ENCODE data around the gene POLN.
"Not testable (repeated sequence)": the region's sequence is repeated elsewhere in the genome, so short reads cannot be mapped to it uniquely, and the experiment has no call there.

Gene POLN

GRCh38 chr4:2165391-2165790, 76.5 kb downstream of the POLN start:
- Histone ChIP-seq H3K27ac (ENCODE audit: insufficient read depth, low read length, poor library complexity, severe bottlenecking) (no peak overlapping the region), H3K9me3 (ENCODE audit: control insufficient read depth, low read length) (no peaks in the 10 kb centered on the region), H3K27me3 (replicated peaks; ENCODE audit: control insufficient read depth, insufficient read depth, low read length, poor library complexity, severe bottlenecking) (no peaks in the 10 kb centered on the region), H3K36me3 (ENCODE audit: control insufficient read depth, insufficient read depth, low read length) (no peaks in the 10 kb centered on the region), H3K4me1 (ENCODE audit: control insufficient read depth, insufficient read depth, low read length, poor library complexity, severe bottlenecking) (no peaks in the 10 kb centered on the region), H3K4me3 (ENCODE audit: insufficient read depth, low read depth, low read length, poor library complexity, severe bottlenecking) (no peak overlapping the region)
- DNase-seq: no peak

- no peak for DNase-seq
- Histone ChIP-seq H3K4me1 (ENCODE audit: control insufficient read depth, insufficient read depth, low read length, poor library complexity, severe bottlenecking) (no peaks in the 10 kb centered on the region), H3K9me3 (ENCODE audit: control insufficient read depth, low read length) (no peaks in the 10 kb centered on the region)
Observed at GRCh38 chr4:2163311-2163821, 78.6 kb downstream of the POLN start.

GRCh38 chr4:2161092-2161703, 80.7 kb downstream of the POLN start:
- not testable (repeated sequence) for H3K27me3 ChIP-seq (replicated peaks; ENCODE audit: control insufficient read depth, insufficient read depth, low read length, poor library complexity, severe bottlenecking); H3K4me3 ChIP-seq (ENCODE audit: insufficient read depth, low read depth, low read length, poor library complexity, severe bottlenecking); H3K27ac ChIP-seq (ENCODE audit: insufficient read depth, low read length, poor library complexity, severe bottlenecking); H3K36me3 ChIP-seq (ENCODE audit: control insufficient read depth, insufficient read depth, low read length); DNase-seq; H3K9me3 ChIP-seq (ENCODE audit: control insufficient read depth, low read length); H3K4me1 ChIP-seq (ENCODE audit: control insufficient read depth, insufficient read depth, low read length, poor library complexity, severe bottlenecking)

More at GRCh38 chr4:2163311-2163821, 78.6 kb downstream of the POLN start:
- no peak overlapping the region for H3K27ac ChIP-seq (ENCODE audit: insufficient read depth, low read length, poor library complexity, severe bottlenecking)
- H3K4me3 ChIP-seq (ENCODE audit: insufficient read depth, low read depth, low read length, poor library complexity, severe bottlenecking): no peak overlapping the region
- no peaks in the 10 kb centered on the region for H3K27me3 ChIP-seq (replicated peaks; ENCODE audit: control insufficient read depth, insufficient read depth, low read length, poor library complexity, severe bottlenecking)
- H3K36me3 ChIP-seq (ENCODE audit: control insufficient read depth, insufficient read depth, low read length): no peaks in the 10 kb centered on the region

- Histone ChIP-seq H3K9me3 (ENCODE audit: control insufficient read depth, low read length) (no peaks in the 10 kb centered on the region), H3K36me3 (ENCODE audit: control insufficient read depth, insufficient read depth, low read length) (no peaks in the 10 kb centered on the region), H3K27me3 (replicated peaks; ENCODE audit: control insufficient read depth, insufficient read depth, low read length, poor library complexity, severe bottlenecking) (no peaks in the 10 kb centered on the region), H3K27ac (ENCODE audit: insufficient read depth, low read length, poor library complexity, severe bottlenecking) (no peak overlapping the region), H3K4me1 (ENCODE audit: control insufficient read depth, insufficient read depth, low read length, poor library complexity, severe bottlenecking) (no peaks in the 10 kb centered on the region), H3K4me3 (ENCODE audit: insufficient read depth, low read depth, low read length, poor library complexity, severe bottlenecking) (no peak overlapping the region)
- DNase-seq: no peak
Observed at GRCh38 chr4:2159931-2160330, 82.0 kb downstream of the POLN start.

GRCh38 chr4:2155246-2155645, 86.7 kb downstream of the POLN start:
- H3K4me3 ChIP-seq (ENCODE audit: insufficient read depth, low read depth, low read length, poor library complexity, severe bottlenecking): no peak overlapping the region
- no peaks in the 10 kb centered on the region for H3K27me3 ChIP-seq (replicated peaks; ENCODE audit: control insufficient read depth, insufficient read depth, low read length, poor library complexity, severe bottlenecking)
- no peaks in the 10 kb centered on the region for H3K36me3 ChIP-seq (ENCODE audit: control insufficient read depth, insufficient read depth, low read length)
- H3K27ac ChIP-seq (ENCODE audit: insufficient read depth, low read length, poor library complexity, severe bottlenecking): no peak overlapping the region
- H3K9me3 ChIP-seq (ENCODE audit: control insufficient read depth, low read length): no peaks in the 10 kb centered on the region
- no peak for DNase-seq
- H3K4me1 ChIP-seq (ENCODE audit: control insufficient read depth, insufficient read depth, low read length, poor library complexity, severe bottlenecking): no peaks in the 10 kb centered on the region

GRCh38 chr4:2154215-2154740, 87.6 kb downstream of the POLN start:
- H3K4me1 ChIP-seq (ENCODE audit: control insufficient read depth, insufficient read depth, low read length, poor library complexity, severe bottlenecking): no peaks in the 10 kb centered on the region
- H3K27me3 ChIP-seq (replicated peaks; ENCODE audit: control insufficient read depth, insufficient read depth, low read length, poor library complexity, severe bottlenecking): no peaks in the 10 kb centered on the region
- DNase-seq: no peak
- no peak overlapping the region for H3K4me3 ChIP-seq (ENCODE audit: insufficient read depth, low read depth, low read length, poor library complexity, severe bottlenecking)
- no peaks in the 10 kb centered on the region for H3K36me3 ChIP-seq (ENCODE audit: control insufficient read depth, insufficient read depth, low read length)
- no peak overlapping the region for H3K27ac ChIP-seq (ENCODE audit: insufficient read depth, low read length, poor library complexity, severe bottlenecking)
- H3K9me3 ChIP-seq (ENCODE audit: control insufficient read depth, low read length): no peaks in the 10 kb centered on the region

- Histone ChIP-seq H3K4me3 (ENCODE audit: insufficient read depth, low read depth, low read length, poor library complexity, severe bottlenecking) (no peak overlapping the region), H3K27ac (ENCODE audit: insufficient read depth, low read length, poor library complexity, severe bottlenecking) (no peak overlapping the region), H3K27me3 (replicated peaks; ENCODE audit: control insufficient read depth, insufficient read depth, low read length, poor library complexity, severe bottlenecking) (no peaks in the 10 kb centered on the region), H3K9me3 (ENCODE audit: control insufficient read depth, low read length) (no peaks in the 10 kb centered on the region), H3K36me3 (ENCODE audit: control insufficient read depth, insufficient read depth, low read length) (no peaks in the 10 kb centered on the region), H3K4me1 (ENCODE audit: control insufficient read depth, insufficient read depth, low read length, poor library complexity, severe bottlenecking) (no peaks in the 10 kb centered on the region)
- DNase-seq: no peak
Observed at GRCh38 chr4:2151544-2151943, 90.4 kb downstream of the POLN start.

GRCh38 chr4:2150076-2150475, 91.8 kb downstream of the POLN start:
- Histone ChIP-seq H3K27ac (ENCODE audit: insufficient read depth, low read length, poor library complexity, severe bottlenecking) (no peak overlapping the region), H3K4me1 (ENCODE audit: control insufficient read depth, insufficient read depth, low read length, poor library complexity, severe bottlenecking) (no peaks in the 10 kb centered on the region), H3K27me3 (replicated peaks; ENCODE audit: control insufficient read depth, insufficient read depth, low read length, poor library complexity, severe bottlenecking) (no peaks in the 10 kb centered on the region), H3K9me3 (ENCODE audit: control insufficient read depth, low read length) (no peaks in the 10 kb centered on the region), H3K4me3 (ENCODE audit: insufficient read depth, low read depth, low read length, poor library complexity, severe bottlenecking) (no peak overlapping the region), H3K36me3 (ENCODE audit: control insufficient read depth, insufficient read depth, low read length) (no peaks in the 10 kb centered on the region)
- no peak for DNase-seq

- Histone ChIP-seq H3K4me3 (ENCODE audit: insufficient read depth, low read depth, low read length, poor library complexity, severe bottlenecking) (no peak overlapping the region), H3K4me1 (ENCODE audit: control insufficient read depth, insufficient read depth, low read length, poor library complexity, severe bottlenecking) (no peaks in the 10 kb centered on the region), H3K27ac (ENCODE audit: insufficient read depth, low read length, poor library complexity, severe bottlenecking) (no peak overlapping the region), H3K9me3 (ENCODE audit: control insufficient read depth, low read length) (no peaks in the 10 kb centered on the region), H3K27me3 (replicated peaks; ENCODE audit: control insufficient read depth, insufficient read depth, low read length, poor library complexity, severe bottlenecking) (no peaks in the 10 kb centered on the region), H3K36me3 (ENCODE audit: control insufficient read depth, insufficient read depth, low read length) (no peaks in the 10 kb centered on the region)
- no peak for DNase-seq
Observed at GRCh38 chr4:2142630-2143427, 99.1 kb downstream of the POLN start.
